Measurements from ENCODE around the gene ETV1. TPM values are rescaled to one million over a fixed set of nuclear protein-coding genes. Genes with fewer than 3 reads are reported as not detected.

ETV1 gene
- total RNA-seq, 1 experiment from 2014 or later = 7.4 TPM

DNA sequence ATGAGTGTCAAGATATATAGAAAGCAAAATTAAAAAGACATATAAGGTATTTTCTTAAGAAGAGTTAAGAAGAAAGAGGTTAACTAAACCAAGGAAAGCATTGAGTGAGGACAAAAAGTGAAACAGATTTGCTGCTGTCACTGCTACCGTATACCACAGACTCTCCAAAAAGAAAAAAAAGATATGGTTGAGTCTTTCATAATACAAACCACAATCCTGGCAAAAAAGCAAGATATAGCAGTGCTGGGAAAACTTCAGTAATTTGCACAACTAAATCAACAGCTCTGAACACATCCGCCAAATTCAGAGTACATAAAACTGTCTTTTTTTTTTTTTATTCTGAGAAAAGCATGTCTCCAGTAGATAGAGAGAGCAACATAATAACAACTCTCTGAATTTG is 114.7 kb downstream of the ETV1 start:
- intact Hi-C loops (cut with micrococcal nuclease; ENCODE audit: unreplicated experiment) = no loop called here
- in situ Hi-C loops (cut with HindIII; ENCODE audit: low pct_unique_long_range_greater_than_20kb, low sequenced_read_pairs) = no loop called here
- ATAC-seq (no peak), DNase-seq (ENCODE audit: low read depth, low spot score) (no peak)
- no peaks in the 10 kb centered on the region for H3K36me3 ChIP-seq (ENCODE audit: control insufficient read depth, insufficient read depth, low read length)
- BruUV-seq (replicated peaks) = no TSS peak
- H3K27me3 ChIP-seq (ENCODE audit: control insufficient read depth, insufficient read depth, low read length) = no peaks in the 10 kb centered on the region
- ChIA-PET POLR2A (interaction anchor here (0.6 kb wide), 1 partner anchor 1180 kb away, joined by 8 read pairs; no protein-coding TSS in a partner anchor), CTCF (no interaction called here)
- H3K4me3 ChIP-seq (ENCODE audit: low read depth in 2 of 2, low read length in 2 of 2) = no peak overlapping the region
- no peak for TF ChIP-seq SIN3A (IDR thresholded peaks at IDR 0.05; ENCODE audit: borderline replicate concordance, insufficient read depth, low read depth, low read length)
- no peak for TF ChIP-seq POLR2AphosphoS5 (IDR thresholded peaks at IDR 0.05; ENCODE audit: low read depth, low read length)
- TF ChIP-seq TCF7L2 (IDR thresholded peaks at IDR 0.05; ENCODE audit: low read depth, low read length) = no peak
- TF ChIP-seq REST (IDR thresholded peaks at IDR 0.05; ENCODE audit: insufficient read depth in 1 of 2, low read depth in 2 of 2, low read length in 1 of 2) = no peak
- TF ChIP-seq, protein P1, sequence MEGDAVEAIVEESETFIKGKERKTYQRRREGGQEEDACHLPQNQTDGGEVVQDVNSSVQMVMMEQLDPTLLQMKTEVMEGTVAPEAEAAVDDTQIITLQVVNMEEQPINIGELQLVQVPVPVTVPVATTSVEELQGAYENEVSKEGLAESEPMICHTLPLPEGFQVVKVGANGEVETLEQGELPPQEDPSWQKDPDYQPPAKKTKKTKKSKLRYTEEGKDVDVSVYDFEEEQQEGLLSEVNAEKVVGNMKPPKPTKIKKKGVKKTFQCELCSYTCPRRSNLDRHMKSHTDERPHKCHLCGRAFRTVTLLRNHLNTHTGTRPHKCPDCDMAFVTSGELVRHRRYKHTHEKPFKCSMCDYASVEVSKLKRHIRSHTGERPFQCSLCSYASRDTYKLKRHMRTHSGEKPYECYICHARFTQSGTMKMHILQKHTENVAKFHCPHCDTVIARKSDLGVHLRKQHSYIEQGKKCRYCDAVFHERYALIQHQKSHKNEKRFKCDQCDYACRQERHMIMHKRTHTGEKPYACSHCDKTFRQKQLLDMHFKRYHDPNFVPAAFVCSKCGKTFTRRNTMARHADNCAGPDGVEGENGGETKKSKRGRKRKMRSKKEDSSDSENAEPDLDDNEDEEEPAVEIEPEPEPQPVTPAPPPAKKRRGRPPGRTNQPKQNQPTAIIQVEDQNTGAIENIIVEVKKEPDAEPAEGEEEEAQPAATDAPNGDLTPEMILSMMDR (IDR thresholded peaks at IDR 0.05) = no peak
- H3K4me1 ChIP-seq (ENCODE audit: control insufficient read depth, insufficient read depth, low read length) = no peaks in the 10 kb centered on the region
- H3K27ac ChIP-seq (ENCODE audit: low read length) = no peak overlapping the region
- no peaks in the 10 kb centered on the region for H3K9me3 ChIP-seq (ENCODE audit: control insufficient read depth, insufficient read depth, low read depth, low read length)

DNA sequence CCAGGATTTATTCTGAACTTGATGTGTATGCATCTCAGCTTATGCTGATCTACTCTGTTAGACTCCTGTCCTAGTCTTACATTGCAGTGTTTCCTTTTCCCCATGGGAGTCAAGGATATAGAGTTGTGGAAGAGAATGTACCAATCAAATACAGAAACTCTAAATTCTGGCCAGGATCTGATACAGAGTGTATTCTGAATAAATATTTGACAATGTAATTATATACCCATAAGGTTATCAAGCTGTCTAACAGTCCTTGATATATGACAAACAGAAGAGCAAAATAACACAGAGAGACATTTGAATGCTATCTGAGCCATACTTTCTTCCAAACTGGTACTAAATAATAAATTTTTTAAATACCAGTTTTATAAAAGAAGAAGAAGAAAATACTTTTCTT is 116.8 kb downstream of the ETV1 start:
- H3K27me3 ChIP-seq (ENCODE audit: control insufficient read depth, insufficient read depth, low read length) = no peaks in the 10 kb centered on the region
- no peak for ATAC-seq
- intact Hi-C loops (cut with micrococcal nuclease; ENCODE audit: unreplicated experiment) (no loop called here), in situ Hi-C loops (cut with HindIII; ENCODE audit: low pct_unique_long_range_greater_than_20kb, low sequenced_read_pairs) (no loop called here)
- DNase-seq (ENCODE audit: low read depth, low spot score) = no peak
- CTCF ChIA-PET = no interaction called here
- H3K4me1 ChIP-seq (ENCODE audit: control insufficient read depth, insufficient read depth, low read length) = no peaks in the 10 kb centered on the region
- BruUV-seq (replicated peaks) = no TSS peak
- H3K9me3 ChIP-seq (ENCODE audit: control insufficient read depth, insufficient read depth, low read depth, low read length) = no peaks in the 10 kb centered on the region
- POLR2A ChIA-PET = no interaction called here
- TF ChIP-seq POLR2AphosphoS5 (IDR thresholded peaks at IDR 0.05; ENCODE audit: low read depth, low read length) (no peak), TCF7L2 (IDR thresholded peaks at IDR 0.05; ENCODE audit: low read depth, low read length) (no peak), SIN3A (IDR thresholded peaks at IDR 0.05; ENCODE audit: borderline replicate concordance, insufficient read depth, low read depth, low read length) (no peak), REST (IDR thresholded peaks at IDR 0.05; ENCODE audit: insufficient read depth in 1 of 2, low read depth in 2 of 2, low read length in 1 of 2) (no peak)
- TF ChIP-seq, protein P1 (IDR thresholded peaks at IDR 0.05) = no peak
- no peak overlapping the region for H3K4me3 ChIP-seq (ENCODE audit: low read depth in 2 of 2, low read length in 2 of 2)
- H3K27ac ChIP-seq (ENCODE audit: low read length) = no peak overlapping the region
- no peaks in the 10 kb centered on the region for H3K36me3 ChIP-seq (ENCODE audit: control insufficient read depth, insufficient read depth, low read length)

Measured in Panc1 (cell line).